Ishikawa (cell line): ENCODE data around the gene TTLL12.

Source experiments
- CEBPB ChIP-seq: IDR thresholded peaks from 2 replicates; pipeline ENCODE4 v1.6.1; 2012
- CREB1 ChIP-seq: IDR thresholded peaks from 2 replicates; pipeline ENCODE4 v1.6.1; 2012; ENCODE audit warnings: low read depth
- EGR1 ChIP-seq: IDR thresholded peaks from 2 replicates; pipeline ENCODE4 v1.6.1; 2012
- EP300 ChIP-seq: IDR thresholded peaks from 2 replicates; pipeline ENCODE4 v1.6.1; 2012; ENCODE audit warnings: borderline replicate concordance
- FOXM1 ChIP-seq: IDR thresholded peaks from 2 replicates; pipeline ENCODE4 v1.6.1; 2012; ENCODE audit warnings: low read depth, borderline replicate concordance
- MAX ChIP-seq: IDR thresholded peaks from 2 replicates; pipeline ENCODE4 v1.6.1; 2012
- NFIC ChIP-seq: IDR thresholded peaks from 2 replicates; pipeline ENCODE4 v1.6.1; 2012
- RAD21 ChIP-seq: IDR thresholded peaks from 2 replicates; pipeline ENCODE4 v1.6.1; 2012; ENCODE audit warnings: low read depth
- REST ChIP-seq: IDR thresholded peaks from 2 replicates; pipeline ENCODE4 v1.6.1; 2012; ENCODE audit warnings: low read depth, mild to moderate bottlenecking
- TAF1 ChIP-seq: IDR thresholded peaks from 2 replicates; pipeline ENCODE4 v1.6.1; 2012; ENCODE audit warnings: low read depth, mild to moderate bottlenecking
- TCF12 ChIP-seq: IDR thresholded peaks from 2 replicates; pipeline ENCODE4 v1.6.1; 2012; ENCODE audit warnings: low read depth
- TEAD4 ChIP-seq: IDR thresholded peaks from 2 replicates; pipeline ENCODE4 v1.6.1; 2012
- USF1 ChIP-seq: IDR thresholded peaks from 2 replicates; pipeline ENCODE4 v1.6.1; 2012
- YY1 ChIP-seq: IDR thresholded peaks from 2 replicates; pipeline ENCODE4 v1.6.1; 2012; ENCODE audit warnings: low read depth
- ZBTB7A ChIP-seq: IDR thresholded peaks from 2 replicates; pipeline ENCODE4 v1.6.1; 2012; ENCODE audit warnings: low read depth

The TTLL12 gene

DNA sequence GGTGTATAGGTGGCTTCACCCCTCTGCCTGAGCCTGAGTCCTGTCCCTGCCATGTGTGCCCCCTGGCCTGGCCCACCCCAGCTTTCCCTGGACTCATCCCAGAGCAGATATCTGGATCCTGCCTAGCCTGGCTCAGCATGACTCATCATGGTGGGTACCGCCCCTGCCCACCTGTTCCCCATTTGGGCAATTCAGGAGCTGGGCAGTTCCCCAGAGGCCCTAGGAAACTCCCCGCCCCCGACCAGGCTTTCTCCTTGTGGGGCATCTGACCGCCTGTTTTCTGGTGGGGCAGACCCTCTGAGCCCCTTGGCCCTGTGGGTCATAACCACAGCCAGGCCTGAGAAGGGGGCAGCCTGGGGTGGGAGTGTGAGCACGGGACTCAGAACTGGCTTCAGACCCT, 31.1 kb downstream of the TTLL12 start:
- TF ChIP-seq RAD21 (no peak), YY1 (no peak), CEBPB (no peak), USF1 (no peak), TCF12 (no peak), TAF1 (no peak), TEAD4 (no peak), FOXM1 (no peak), REST (no peak), ZBTB7A (no peak), EP300 (no peak), MAX (no peak), NFIC (no peak), EGR1 (no peak), CREB1 (no peak)

DNA sequence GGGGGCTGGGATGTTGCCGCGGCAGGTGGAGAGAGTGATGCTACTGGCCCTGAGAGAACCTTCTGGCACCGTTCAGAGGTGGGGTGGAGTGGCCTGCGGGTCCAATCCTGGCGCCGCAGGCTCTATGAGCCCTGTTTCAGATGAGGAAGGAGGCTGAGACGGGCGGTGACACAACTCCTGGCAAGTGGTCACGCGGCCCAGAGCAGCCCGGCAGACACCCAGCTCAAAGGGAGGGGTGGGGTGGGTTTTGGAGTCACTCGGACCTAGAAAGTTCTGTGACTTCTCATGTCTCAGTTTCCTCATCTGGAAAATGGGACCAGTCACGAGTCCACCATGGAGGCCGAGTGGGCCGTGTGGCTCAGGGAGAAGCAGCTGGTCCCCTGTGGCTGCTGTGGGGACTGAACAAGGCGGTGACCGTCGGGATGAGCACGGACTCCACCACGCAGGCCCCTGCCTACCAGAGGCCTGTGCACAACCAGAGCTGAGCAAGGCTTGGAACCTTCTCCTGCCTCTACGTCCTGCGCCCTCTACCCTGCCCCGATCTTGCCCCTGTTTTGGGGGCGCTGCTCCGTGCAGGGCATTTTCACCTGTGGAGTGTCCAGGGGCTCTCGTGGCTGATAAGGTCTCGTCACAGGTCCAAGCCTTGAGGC, 31.9 kb downstream of the TTLL12 start:
- no peak for TF ChIP-seq FOXM1
- TF ChIP-seq NFIC, result no peak
- TF ChIP-seq EGR1, result no peak
- no peak for TF ChIP-seq TAF1
- TF ChIP-seq REST, result no peak
- TF ChIP-seq ZBTB7A, result no peak
- no peak for TF ChIP-seq RAD21
- TF ChIP-seq CREB1, result no peak
- TF ChIP-seq MAX, result no peak
- no peak for TF ChIP-seq CEBPB
- TF ChIP-seq USF1, result no peak
- no peak for TF ChIP-seq EP300
- no peak for TF ChIP-seq YY1
- TF ChIP-seq TCF12, result no peak
- no peak for TF ChIP-seq TEAD4

GRCh38 chr22:43153899-43154298, 33.0 kb downstream of the TTLL12 start:
- no peak for TF ChIP-seq RAD21
- TF ChIP-seq EP300, result no peak
- no peak for TF ChIP-seq REST
- no peak for TF ChIP-seq TEAD4
- TF ChIP-seq TAF1, result no peak
- TF ChIP-seq CEBPB, result no peak
- TF ChIP-seq ZBTB7A, result no peak
- TF ChIP-seq NFIC, result no peak
- no peak for TF ChIP-seq CREB1
- no peak for TF ChIP-seq USF1
- TF ChIP-seq EGR1, result no peak
- TF ChIP-seq TCF12, result no peak
- TF ChIP-seq YY1, result no peak
